ENCODE results near the gene CD247.

- TF ChIP-seq CTCF (IDR thresholded peaks at IDR 0.05), result no peak
- TF ChIP-seq POLR2A (IDR thresholded peaks at IDR 0.05), result no peak
Measured at GRCh38 chr1:167429612-167430011, 88.7 kb downstream of the CD247 start.

All from testis (tissue), 2 donors.